Aorta (tissue), 5 donors: ENCODE data around the gene POP4. TPM values are rescaled to one million over a fixed set of nuclear protein-coding genes. Genes with fewer than 3 reads are reported as not detected.

Experiments used
- ATAC-seq: fragments of 200-7000 bp; cut with Tn5 transposase; one replicate; pipeline ENCODE4 v1.9.1; 2022; ENCODE audit warnings: moderate library complexity; ENCODE audit not compliant: low FRiP score
- DNase-seq, 2 donors: peaks; one replicate each; pipeline ENCODE4 v3.0.0-alpha.2; 2020
- H3K27ac ChIP-seq, 2 donors: one replicate each; pipeline ENCODE4 v1.5.1; 2013; ENCODE audit warnings: low read length in 2 of 2, mild to moderate bottlenecking in 2 of 2, moderate library complexity in 2 of 2, control low read depth in 1 of 2, inconsistent platforms in 1 of 2, low read depth in 1 of 2
- H3K27me3 ChIP-seq, 2 donors: one replicate each; pipeline ENCODE4 v1.6.1; 2013; ENCODE audit warnings: control low read depth in 1 of 2, low read length in 1 of 2, mild to moderate bottlenecking in 1 of 2, moderate library complexity in 1 of 2; ENCODE audit not compliant: insufficient read depth in 2 of 2, control insufficient read depth in 1 of 2
- H3K36me3 ChIP-seq, 2 donors: one replicate each; pipeline ENCODE4 v1.6.1; 2013; ENCODE audit warnings: control low read depth in 1 of 2, low read length in 1 of 2, mild to moderate bottlenecking in 1 of 2; ENCODE audit not compliant: insufficient read depth in 2 of 2, control insufficient read depth in 1 of 2
- H3K4me1 ChIP-seq, 2 donors: one replicate each; pipeline ENCODE4 v1.6.1; 2013; ENCODE audit warnings: low read length in 2 of 2, control low read depth in 1 of 2, mild to moderate bottlenecking in 1 of 2, moderate library complexity in 1 of 2; ENCODE audit not compliant: insufficient read depth in 2 of 2, control insufficient read depth in 1 of 2
- H3K4me3 ChIP-seq, 2 donors: one replicate each; pipeline ENCODE4 v1.5.1; 2013; ENCODE audit warnings: low read length in 2 of 2, control low read depth in 1 of 2, mild to moderate bottlenecking in 1 of 2
- H3K9me3 ChIP-seq: one replicate; pipeline ENCODE4 v1.6.1; 2013; ENCODE audit warnings: mild to moderate bottlenecking, low read length; ENCODE audit not compliant: control insufficient read depth
- WGBS, 2 donors: extraction: QIAGEN DNeasy Blood & Tissue Kit; methylation state at CpG; one replicate each; pipeline ENCODE4 v1.1.7; 2013; 5-methylcytosine and 5-hydroxymethylcytosine counted together
- intact Hi-C, 2 donors: fragments of 100-400 bp; cut with DNase I; formaldehyde crosslinking; loops; one replicate each; pipeline versions ENCODE4 v1.14.2 to v1.15.0; 2022
- polyA plus RNA-seq, 2 donors: library from polyadenylated mRNA; stranded (reverse); fragments of 200-250 nt; gene quantifications; one replicate each; pipeline ENCODE4 v1.2.3, GENCODE V29; 2013
- total RNA-seq, 2 donors: library from RNA; stranded (reverse); fragmentation: NEBNext Ultra II Directional; extraction: Animal tissue kit (Norgen Biotek cat#: 25700); gene quantifications; one replicate each; pipeline ENCODE4 v1.2.1, GENCODE V29; 2021
- donor health status: healthy with polysubstance abuse.
- donor health status: Bipolar disorder and iron deficiency.
- donor health status: DM: no; HTN: no; CAD: no.
- donor health status: DM: no; HTN: no; CAD: no.
- donor health status: DM: yes; HTN: yes; CAD: no.

Gene POP4
- total and polyA plus RNA-seq, 4 donors = 34.2 to 72.5 (median 52.7) TPM

GRCh38 chr19:29640231-29640630 is 34.1 kb downstream of the POP4 start:
- WGBS, 2 donors = 89 to 91% methylated on average over 12 of the region's 12 CpGs
- intact Hi-C loops = no loop called here
- H3K4me3 ChIP-seq = no peak overlapping the region
- no peaks in the 10 kb centered on the region for H3K27me3 ChIP-seq
- H3K9me3 ChIP-seq = no peaks in the 10 kb centered on the region
- no peaks in the 10 kb centered on the region for H3K36me3 ChIP-seq
- DNase-seq (no peak), ATAC-seq (no peak)
- no peaks in the 10 kb centered on the region for H3K4me1 ChIP-seq
- H3K27ac ChIP-seq = no peak overlapping the region

DNA sequence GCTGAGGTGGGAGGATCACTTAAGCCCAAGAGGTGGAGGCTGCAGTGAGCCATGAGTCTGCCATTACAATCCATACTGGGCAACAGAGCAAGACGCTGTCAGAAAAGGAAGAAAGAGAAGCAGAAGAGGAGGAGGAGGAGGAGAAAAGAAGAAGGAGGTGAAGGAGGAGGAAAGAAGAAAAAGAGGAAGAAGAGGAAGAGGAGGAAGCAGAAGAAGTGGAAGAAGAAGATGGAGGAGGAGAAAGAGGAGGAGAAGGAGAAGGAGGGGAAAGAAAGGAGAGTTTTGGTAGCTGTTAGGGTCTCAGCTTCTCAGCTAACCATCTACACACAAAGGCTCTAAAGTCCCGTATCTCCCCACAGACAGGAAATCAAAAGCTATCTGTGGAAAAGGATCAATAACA is 35.5 kb downstream of the POP4 start:
- Histone ChIP-seq H3K36me3 (no peaks in the 10 kb centered on the region), H3K27ac (no peak overlapping the region), H3K27me3 (no peaks in the 10 kb centered on the region), H3K4me1 (no peaks in the 10 kb centered on the region), H3K9me3 (no peaks in the 10 kb centered on the region), H3K4me3 (no peak overlapping the region)
- WGBS, 2 donors = 73 to 76% methylated on average over 2 of the region's 2 CpGs
- ATAC-seq (no peak), DNase-seq (no peak)
- intact Hi-C loops = no loop called here

DNA sequence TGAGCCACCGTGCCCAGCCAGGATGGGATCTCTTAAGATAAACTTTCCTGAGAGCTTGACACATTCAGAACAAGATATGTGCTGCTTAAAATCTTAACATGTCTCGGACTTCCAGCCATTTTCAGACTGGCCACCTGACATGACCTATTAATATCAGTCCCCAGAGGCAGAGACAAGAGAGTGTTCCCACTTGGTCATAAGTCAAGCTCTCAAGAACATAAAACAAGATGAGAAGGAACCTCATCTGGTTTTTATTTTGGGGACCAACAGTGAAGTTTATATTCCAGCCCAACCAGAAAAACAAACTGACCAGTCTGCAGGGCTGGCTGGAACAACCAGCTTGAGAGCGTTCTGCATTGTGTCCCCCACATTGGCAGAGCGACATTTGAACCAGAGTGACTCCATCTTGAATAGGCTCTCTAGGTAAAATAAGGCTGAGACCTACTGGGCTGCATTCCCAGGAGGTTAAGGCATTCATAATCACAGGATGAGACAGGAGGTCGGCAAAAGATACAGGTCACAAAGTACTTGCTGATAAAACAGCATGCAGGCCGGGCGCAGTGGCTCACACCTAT is 37.4 kb downstream of the POP4 start:
- no peaks in the 10 kb centered on the region for H3K4me1 ChIP-seq
- no peak overlapping the region for H3K4me3 ChIP-seq
- no peak for ATAC-seq
- H3K27ac ChIP-seq = no peak overlapping the region
- H3K9me3 ChIP-seq = no peaks in the 10 kb centered on the region
- no peaks in the 10 kb centered on the region for H3K27me3 ChIP-seq
- 47 to 59% methylated on average over 7 of the region's 7 CpGs for WGBS, 2 donors
- no peaks in the 10 kb centered on the region for H3K36me3 ChIP-seq
- intact Hi-C loops = no loop called here
- no peak for DNase-seq

DNA sequence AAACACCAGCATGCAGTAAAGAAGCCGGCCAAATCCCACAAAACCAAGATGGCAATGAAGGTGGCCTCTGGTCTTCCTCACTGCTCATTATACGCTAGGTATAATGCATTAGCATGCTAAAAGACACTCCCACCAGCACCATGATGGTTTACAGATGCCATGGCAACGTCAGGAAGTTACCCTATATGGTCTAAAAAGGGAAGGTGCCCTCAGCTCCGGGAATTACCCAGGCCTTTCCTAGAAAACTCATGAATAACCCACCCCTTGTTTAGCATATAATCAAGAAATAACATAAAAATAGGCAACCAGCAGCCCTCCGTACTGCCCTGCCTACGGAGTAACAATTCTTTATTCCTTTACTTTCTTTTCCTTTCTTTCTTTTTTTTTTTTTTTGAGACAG is 38.1 kb downstream of the POP4 start:
- DNase-seq = no peak
- no peak for ATAC-seq
- no peak overlapping the region for H3K27ac ChIP-seq
- H3K36me3 ChIP-seq = no peaks in the 10 kb centered on the region
- H3K4me1 ChIP-seq = no peaks in the 10 kb centered on the region
- 85 to 86% methylated on average over 6 of the region's 6 CpGs for WGBS, 2 donors
- H3K4me3 ChIP-seq = no peak overlapping the region
- intact Hi-C loops = no loop called here
- H3K27me3 ChIP-seq = no peaks in the 10 kb centered on the region
- H3K9me3 ChIP-seq = no peaks in the 10 kb centered on the region

DNA sequence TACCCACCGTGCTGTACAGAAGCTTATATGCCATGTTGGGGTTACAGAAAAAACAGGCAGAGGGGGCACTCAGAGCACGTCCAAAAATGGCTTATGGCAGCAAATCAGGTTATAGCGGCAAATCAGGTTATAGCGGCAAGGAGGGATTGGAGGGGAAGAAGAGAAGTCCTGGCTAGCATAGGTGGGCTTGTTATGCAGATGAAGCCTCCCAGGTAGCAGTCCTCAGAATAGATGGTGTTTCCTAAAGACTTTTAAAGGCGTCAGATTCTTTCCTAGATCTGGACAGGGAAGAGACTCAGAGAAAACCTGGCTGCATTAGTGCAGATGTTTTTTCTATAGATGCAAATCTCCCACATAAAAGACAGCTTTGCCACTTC is 39.4 kb downstream of the POP4 start:
- H3K27ac ChIP-seq = no peak overlapping the region
- intact Hi-C loops = no loop called here
- WGBS, 2 donors = 22 to 23% methylated on average over 5 of the region's 5 CpGs

GRCh38 chr19:29645911-29646310 is 39.8 kb downstream of the POP4 start:
- H3K4me1 ChIP-seq = no peaks in the 10 kb centered on the region
- peak; percentile 59 for ATAC-seq

More for the DNA sequence above, 39.4 kb downstream of the POP4 start:
- ATAC-seq = no peak
- no peak for DNase-seq
- no peak overlapping the region for H3K4me3 ChIP-seq
- H3K9me3 ChIP-seq = no peaks in the 10 kb centered on the region
- H3K4me1 ChIP-seq = no peaks in the 10 kb centered on the region
- no peaks in the 10 kb centered on the region for H3K27me3 ChIP-seq
- no peaks in the 10 kb centered on the region for H3K36me3 ChIP-seq

GRCh38 chr19:29650772-29651387 is 44.8 kb downstream of the POP4 start:
- H3K9me3 ChIP-seq = peaks cover 1% of the 10 kb centered on the region
- no peaks in the 10 kb centered on the region for H3K36me3 ChIP-seq
- H3K27ac ChIP-seq = no peak overlapping the region
- DNase-seq = no peak
- no peaks in the 10 kb centered on the region for H3K27me3 ChIP-seq
- no peak overlapping the region for H3K4me3 ChIP-seq
- intact Hi-C loops = no loop called here
- ATAC-seq = no peak
- 53 to 55% methylated on average over 7 of the region's 7 CpGs for WGBS, 2 donors
- no peaks in the 10 kb centered on the region for H3K4me1 ChIP-seq

More at GRCh38 chr19:29645911-29646310, 39.8 kb downstream of the POP4 start:
- no peaks in the 10 kb centered on the region for H3K36me3 ChIP-seq
- no peaks in the 10 kb centered on the region for H3K27me3 ChIP-seq
- WGBS, 2 donors = 0 to 1% methylated on average over 8 of the region's 8 CpGs
- intact Hi-C loops = no loop called here
- no peak overlapping the region for H3K4me3 ChIP-seq
- no peak overlapping the region for H3K27ac ChIP-seq
- no peaks in the 10 kb centered on the region for H3K9me3 ChIP-seq
- DNase-seq = no peak

DNA sequence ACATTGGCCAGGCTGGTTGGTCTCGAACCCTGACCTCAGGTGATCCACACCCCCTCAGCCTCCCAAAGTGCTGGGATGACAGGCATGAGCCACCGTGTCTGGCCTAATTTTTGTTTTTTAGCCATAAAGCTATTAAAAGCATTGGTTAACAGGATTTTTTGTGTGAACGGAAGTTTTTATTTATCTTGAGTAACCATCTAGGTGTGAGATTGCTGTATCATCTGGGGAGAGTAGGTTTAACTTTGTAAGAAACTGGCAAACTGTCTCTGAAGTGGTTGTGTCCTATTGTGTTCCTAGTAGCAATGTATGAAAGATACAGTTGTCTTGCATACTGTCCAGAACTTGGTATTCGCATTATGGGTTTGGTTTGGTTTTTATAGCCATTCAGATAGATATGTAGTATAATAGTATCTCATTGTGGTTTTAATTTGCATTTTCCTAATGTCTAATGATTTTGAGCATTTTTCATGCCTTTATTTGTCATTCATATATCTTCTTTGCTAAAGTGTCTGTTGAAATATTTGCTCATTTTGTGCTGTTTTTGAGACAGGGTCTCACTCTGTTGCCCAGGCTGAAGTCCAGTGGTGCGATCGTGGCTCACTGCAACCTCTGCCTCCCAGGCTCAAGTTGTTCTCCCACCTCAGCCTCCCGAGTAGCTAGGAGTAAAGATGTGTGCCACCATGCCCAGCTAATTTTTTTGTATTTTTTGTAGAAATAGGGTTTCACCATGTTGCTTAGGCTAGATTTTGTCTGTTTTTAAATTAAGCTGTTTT is 45.7 kb downstream of the POP4 start:
- WGBS, 2 donors = 80 to 84% methylated on average over 7 of the region's 7 CpGs
- H3K36me3 ChIP-seq = no peaks in the 10 kb centered on the region
- no peaks in the 10 kb centered on the region for H3K4me1 ChIP-seq
- no peak overlapping the region for H3K4me3 ChIP-seq
- ATAC-seq (no peak), DNase-seq (no peak)
- no peak overlapping the region for H3K27ac ChIP-seq
- intact Hi-C loops = no loop called here
- peaks cover 1% of the 10 kb centered on the region for H3K9me3 ChIP-seq
- H3K27me3 ChIP-seq = no peaks in the 10 kb centered on the region

GRCh38 chr19:29653398-29653797 is 47.3 kb downstream of the POP4 start:
- no peaks in the 10 kb centered on the region for H3K36me3 ChIP-seq
- no peak overlapping the region for H3K4me3 ChIP-seq
- intact Hi-C loops = no loop called here
- ATAC-seq (no peak), DNase-seq (no peak)
- H3K27me3 ChIP-seq = no peaks in the 10 kb centered on the region
- H3K27ac ChIP-seq = no peak overlapping the region
- 78 to 86% methylated on average over 5 of the region's 5 CpGs for WGBS, 2 donors
- H3K4me1 ChIP-seq = no peaks in the 10 kb centered on the region
- peaks cover 1% of the 10 kb centered on the region for H3K9me3 ChIP-seq
